Neural crest cell (in vitro differentiated cells): ENCODE results near the gene GDPGP1. TPM values are rescaled to one million over a fixed set of nuclear protein-coding genes. Genes with fewer than 3 reads are reported as not detected.

Source experiments
- DNase-seq: peaks from one replicate; pipeline ENCODE4 v3.0.0; 2021; ENCODE audit warnings: low read depth, mixed read lengths, low spot score
- H3K27ac Mint-ChIP-seq: one replicate; pipeline ENCODE4 v1.8.0; 2021; ENCODE audit warnings: mild to moderate bottlenecking, mixed read lengths; ENCODE audit not compliant: unreplicated experiment
- H3K27me3 Mint-ChIP-seq: 2 replicates; pipeline ENCODE4 v1.8.0; 2021; ENCODE audit warnings: low read depth, mild to moderate bottlenecking, mixed read lengths
- H3K36me3 Mint-ChIP-seq: 2 replicates; pipeline ENCODE4 v1.8.0; 2021; ENCODE audit warnings: low read depth, mild to moderate bottlenecking, mixed read lengths
- H3K4me1 Mint-ChIP-seq: 2 replicates; pipeline ENCODE4 v1.8.0; 2021; ENCODE audit warnings: mixed read lengths
- H3K4me3 Mint-ChIP-seq: one replicate; pipeline ENCODE4 v1.8.0; 2021; ENCODE audit warnings: mild to moderate bottlenecking, mixed read lengths
- H3K9me3 Mint-ChIP-seq: 2 replicates; pipeline ENCODE4 v1.8.0; 2021; ENCODE audit warnings: mixed read lengths
- CTCF ChIP-seq: fragments of 200-600 bp; sonication (generic); conservative IDR thresholded peaks from 2 replicates; pipeline ENCODE4 v1.5.0; 2021; ENCODE audit warnings: antibody characterized with exemption, mild to moderate bottlenecking
- total RNA-seq: library from RNA; stranded (reverse); gene quantifications from 2 replicates; pipeline ENCODE4 v1.2.1, GENCODE V29; 2021

The GDPGP1 gene
- total RNA-seq, 1 donor from 2014 or later, result 7.0 TPM

GRCh38 chr15:90295270-90295648 is 61.2 kb downstream of the GDPGP1 start:
- no peaks in the 10 kb centered on the region for H3K9me3 Mint-ChIP-seq
- peaks cover 8% of the 10 kb centered on the region for H3K27me3 Mint-ChIP-seq
- TF ChIP-seq CTCF, result no peak
- no peak for DNase-seq
- no peaks in the 10 kb centered on the region for H3K4me1 Mint-ChIP-seq
- H3K36me3 Mint-ChIP-seq, result no peaks in the 10 kb centered on the region
- H3K27ac Mint-ChIP-seq, result no peak overlapping the region
- no peak overlapping the region for H3K4me3 Mint-ChIP-seq

Other genes starting within 250 kb of the GDPGP1 start
- gene ZNF710, start 232.9 kb upstream of the GDPGP1 start, total RNA-seq, result 60.3 and 64.4 TPM in 2 replicates
- 214 and 218 TPM in 2 replicates for gene IDH2, start 131.7 kb upstream of the GDPGP1 start, total RNA-seq
- gene SEMA4B, start 32.9 kb upstream of the GDPGP1 start, total RNA-seq, result 24.0 and 26.3 TPM in 2 replicates
- gene CIB1, start 268 bp upstream of the GDPGP1 start, total RNA-seq, result 23.1 and 24.5 TPM in 2 replicates
- gene TTLL13, start 15.3 kb downstream of the GDPGP1 start, total RNA-seq, result 0.19 TPM in 1 of 2 replicates, not detected in the other
- 126 and 132 TPM in 2 replicates for gene NGRN, start 31.5 kb downstream of the GDPGP1 start, total RNA-seq
- 5.9 and 6.2 TPM in 2 replicates for gene ZNF774, start 118.1 kb downstream of the GDPGP1 start, total RNA-seq
- gene IQGAP1, start 154.0 kb downstream of the GDPGP1 start, total RNA-seq, result 46.1 and 49.2 TPM in 2 replicates